AG09319 (cell line): ENCODE data around the gene SLC2A13.

Experiments
- DNase-seq: peaks from one replicate; pipeline ENCODE4 v3.0.0-alpha.2; 2010; ENCODE audit warnings: low read depth; ENCODE audit errors: extremely low read depth
- TF ChIP-seq, protein P1 (sequence below): IDR thresholded peaks from 2 replicates; pipeline ENCODE4 v1.5.1; 2011; ENCODE audit warnings: low read depth, mild to moderate bottlenecking, inconsistent platforms, low read length, moderate library complexity

The SLC2A13 gene

DNA sequence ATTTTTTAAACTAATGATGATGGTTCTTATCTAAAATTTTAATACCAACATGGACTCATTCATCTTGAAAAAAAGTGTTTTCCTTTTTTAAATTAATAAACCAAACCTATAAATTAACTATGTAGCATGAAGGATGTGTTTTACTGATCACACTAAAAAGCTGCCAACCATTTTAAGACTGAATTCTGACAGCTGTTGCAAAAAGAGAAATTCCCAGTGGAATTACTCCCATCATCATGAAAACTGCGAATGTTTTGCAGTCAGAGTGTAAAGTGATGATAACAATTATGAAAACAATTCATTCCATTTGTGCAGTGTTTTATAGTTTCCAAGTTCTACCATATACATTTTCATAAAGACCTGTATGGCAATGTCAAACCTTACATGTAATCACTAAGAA lies 232.8 kb downstream of the SLC2A13 start:
- DNase-seq: no peak
- TF ChIP-seq, protein P1, sequence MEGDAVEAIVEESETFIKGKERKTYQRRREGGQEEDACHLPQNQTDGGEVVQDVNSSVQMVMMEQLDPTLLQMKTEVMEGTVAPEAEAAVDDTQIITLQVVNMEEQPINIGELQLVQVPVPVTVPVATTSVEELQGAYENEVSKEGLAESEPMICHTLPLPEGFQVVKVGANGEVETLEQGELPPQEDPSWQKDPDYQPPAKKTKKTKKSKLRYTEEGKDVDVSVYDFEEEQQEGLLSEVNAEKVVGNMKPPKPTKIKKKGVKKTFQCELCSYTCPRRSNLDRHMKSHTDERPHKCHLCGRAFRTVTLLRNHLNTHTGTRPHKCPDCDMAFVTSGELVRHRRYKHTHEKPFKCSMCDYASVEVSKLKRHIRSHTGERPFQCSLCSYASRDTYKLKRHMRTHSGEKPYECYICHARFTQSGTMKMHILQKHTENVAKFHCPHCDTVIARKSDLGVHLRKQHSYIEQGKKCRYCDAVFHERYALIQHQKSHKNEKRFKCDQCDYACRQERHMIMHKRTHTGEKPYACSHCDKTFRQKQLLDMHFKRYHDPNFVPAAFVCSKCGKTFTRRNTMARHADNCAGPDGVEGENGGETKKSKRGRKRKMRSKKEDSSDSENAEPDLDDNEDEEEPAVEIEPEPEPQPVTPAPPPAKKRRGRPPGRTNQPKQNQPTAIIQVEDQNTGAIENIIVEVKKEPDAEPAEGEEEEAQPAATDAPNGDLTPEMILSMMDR: no peak

DNA sequence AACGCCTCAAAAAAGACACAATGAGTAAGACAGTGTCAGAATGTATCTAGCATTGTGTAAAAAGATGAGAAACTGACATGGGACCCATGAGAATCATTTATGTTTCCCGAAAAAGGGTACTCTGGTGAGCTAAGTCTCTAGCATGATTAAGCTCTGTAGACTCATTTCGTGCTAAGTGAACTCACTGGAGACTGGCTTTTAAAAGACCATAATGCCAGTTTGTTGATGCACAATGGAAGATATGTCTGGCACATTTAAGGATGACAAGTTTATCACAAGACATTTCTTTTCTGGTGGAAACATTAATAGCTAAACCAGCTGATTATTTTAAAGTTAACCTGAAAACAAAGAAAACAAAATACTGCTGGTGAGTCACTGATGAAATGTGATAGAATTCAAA lies 233.5 kb downstream of the SLC2A13 start:
- TF ChIP-seq, protein P1: no peak
- no peak for DNase-seq

DNA sequence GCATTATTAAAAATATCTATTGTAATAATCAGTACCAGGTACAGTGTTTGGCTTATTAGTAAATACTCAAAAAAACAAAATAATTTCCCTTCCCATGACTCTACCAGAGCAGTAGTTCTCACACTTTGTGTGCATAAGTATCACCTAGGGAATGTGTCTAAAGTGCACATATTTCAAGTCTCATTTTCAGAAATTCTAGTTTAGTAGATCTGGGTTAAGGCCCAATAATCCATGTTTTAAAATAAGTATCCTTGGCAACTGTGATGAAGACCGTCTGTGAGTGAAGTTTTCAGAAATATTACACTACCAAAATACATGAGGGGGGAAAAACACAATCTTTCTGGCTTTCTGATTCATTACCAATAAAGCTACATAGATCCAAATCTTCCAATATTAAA lies 237.6 kb downstream of the SLC2A13 start:
- TF ChIP-seq, protein P1: no peak
- DNase-seq: no peak

DNA sequence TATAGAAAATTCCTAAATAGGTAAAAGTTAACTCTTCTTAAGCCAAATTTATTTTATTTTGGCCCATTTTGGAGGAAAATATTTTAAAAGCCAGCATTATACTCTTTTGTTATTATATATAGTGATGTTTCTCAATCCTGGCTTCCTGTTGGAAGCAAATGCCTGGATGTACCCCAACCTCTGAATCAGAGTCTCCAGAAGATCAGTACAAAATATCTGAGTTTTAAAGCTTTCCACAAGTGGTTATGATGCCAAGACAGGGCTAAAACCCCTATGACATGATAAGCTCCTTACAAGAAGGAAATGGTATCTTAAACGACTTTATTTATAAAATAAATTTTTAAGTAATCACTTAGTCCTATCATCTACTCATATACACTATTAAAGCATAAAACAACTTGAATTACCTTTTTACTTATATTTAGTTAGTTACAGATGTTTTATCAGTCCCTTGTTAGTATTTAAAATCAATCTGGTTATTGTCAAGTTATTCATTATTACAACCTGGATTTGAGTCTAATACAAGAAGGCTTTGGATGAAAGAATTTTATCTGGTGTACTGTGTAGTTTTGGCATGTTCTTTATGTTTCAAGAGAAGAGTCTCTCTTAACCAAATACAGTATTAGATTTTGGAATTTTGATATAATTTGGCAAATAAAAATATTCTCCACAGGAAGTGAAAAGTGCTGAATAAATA lies 238.1 kb downstream of the SLC2A13 start:
- DNase-seq: no peak
- TF ChIP-seq, protein P1: no peak

DNA sequence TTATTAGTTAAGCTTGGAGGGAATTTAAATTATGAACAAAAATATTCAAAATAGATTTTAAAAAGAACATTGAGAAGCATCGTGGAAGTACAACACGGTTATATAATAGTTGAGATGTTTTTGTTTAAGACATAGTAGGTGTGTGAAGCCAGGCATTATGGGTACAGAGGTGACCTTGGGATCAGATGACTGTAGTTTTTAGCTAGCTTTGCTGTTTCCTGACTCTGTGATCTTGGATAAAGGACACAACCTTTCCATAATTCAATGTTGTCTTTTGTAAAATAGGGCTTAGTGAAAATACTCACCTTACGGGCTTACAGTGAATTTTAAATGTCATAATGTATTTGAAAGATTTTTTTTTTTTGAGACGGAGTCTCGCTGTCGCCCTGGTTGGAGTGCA lies 239.7 kb downstream of the SLC2A13 start:
- TF ChIP-seq, protein P1: no peak
- no peak for DNase-seq

DNA sequence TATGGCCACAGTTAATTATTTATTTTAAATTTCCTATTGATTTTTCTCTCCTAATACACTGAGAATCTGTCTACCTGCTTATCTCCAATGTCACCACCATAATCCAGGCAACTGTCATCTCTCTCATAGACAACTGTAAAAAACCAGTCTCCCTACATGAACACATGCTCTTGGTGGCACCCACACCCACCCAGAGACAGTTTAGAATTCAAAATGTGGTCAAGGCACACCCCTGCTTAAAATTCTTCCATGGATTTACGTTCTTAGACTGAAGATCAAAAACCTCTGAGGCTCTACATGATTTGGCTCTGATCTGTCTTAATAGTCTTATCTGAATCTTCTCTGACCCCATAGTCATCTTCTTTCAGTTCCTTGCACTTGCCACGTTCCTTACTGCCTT lies 245.2 kb downstream of the SLC2A13 start:
- no peak for DNase-seq
- TF ChIP-seq, protein P1: no peak

DNA sequence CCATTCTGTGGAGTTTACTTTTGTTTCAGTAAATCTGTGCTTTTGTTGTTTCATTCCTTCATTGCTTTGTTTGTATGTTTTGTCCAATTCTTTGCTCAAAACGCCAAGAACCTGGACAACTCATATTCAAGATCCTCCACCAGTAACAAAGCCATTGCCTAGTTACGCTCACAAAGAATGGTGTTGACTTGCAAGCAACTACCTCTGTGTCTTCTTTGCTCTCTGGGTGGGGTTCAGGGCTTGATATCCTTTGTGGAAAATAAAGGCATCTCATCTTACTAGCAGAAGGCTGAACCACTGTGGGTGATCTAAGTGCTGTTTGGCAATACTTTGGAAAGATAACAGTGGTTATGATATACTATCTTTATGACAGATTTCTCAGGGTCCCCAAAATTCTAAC lies 252.9 kb downstream of the SLC2A13 start:
- no peak for DNase-seq
- TF ChIP-seq, protein P1: no peak
